Measurements from ENCODE around the gene ARHGAP8. TPM values are rescaled to one million over a fixed set of nuclear protein-coding genes. Genes with fewer than 3 reads are reported as not detected.

ARHGAP8 gene
- total and polyA plus RNA-seq, 2 donors (not counting 3 experiments of a cell fraction or from before 2014, with no cell fraction given), result not detected

GRCh38 chr22:44733426-44734106 is 18.8 kb upstream of the ARHGAP8 start:
- H3K4me3 ChIP-seq (replicated peaks in 1 of 3; ENCODE audit: insufficient read depth in 1 of 3, low read depth in 1 of 3, low read length in 3 of 3), result no peak overlapping the region
- intact Hi-C loops (cut with micrococcal nuclease), result no loop called here
- no peaks in the 10 kb centered on the region for H3K9me3 ChIP-seq (replicated peaks; ENCODE audit: control insufficient read depth, insufficient read depth, low read length)
- no peak overlapping the region for H3K4me2 ChIP-seq (ENCODE audit: insufficient read depth, low read length)
- no peak overlapping the region for H3K27ac ChIP-seq (ENCODE audit: insufficient read depth, low read depth, low read length)
- no peaks in the 10 kb centered on the region for H4K20me1 ChIP-seq (replicated peaks; ENCODE audit: control insufficient read depth, extremely low read depth, insufficient read depth, low read length)
- dilution Hi-C loops (cut with MboI; ENCODE audit: extremely low pct_ligation_motif_present, low sequenced_read_pairs), result no loop called here
- H3K27me3 ChIP-seq (ENCODE audit: control insufficient read depth in 2 of 2, insufficient read depth in 2 of 2, low read length in 2 of 2), result no peaks in the 10 kb centered on the region
- H3K79me2 ChIP-seq (ENCODE audit: control insufficient read depth, insufficient read depth, low read length), result no peaks in the 10 kb centered on the region
- DNase-seq (ENCODE audit: low read depth, low spot score), result no peak
- TF ChIP-seq EZH2 (IDR thresholded peaks at IDR 0.05; ENCODE audit: borderline replicate concordance, low read depth, low read length, severe bottlenecking), result no peak
- no peak for TF ChIP-seq CTCF (IDR thresholded peaks at IDR 0.05; ENCODE audit: extremely low read depth in 1 of 2, insufficient read depth in 1 of 2, low read depth in 1 of 2, low read length in 2 of 2)
- no peak for TF ChIP-seq JUN (IDR thresholded peaks at IDR 0.05; ENCODE audit: borderline replicate concordance, insufficient read depth, insufficient read length, low read depth)
- TF ChIP-seq GATA2 (IDR thresholded peaks at IDR 0.05; ENCODE audit: insufficient read depth, insufficient read length, low read depth, low read length), result no peak
- TF ChIP-seq POLR2AphosphoS5 (IDR thresholded peaks at IDR 0.05; ENCODE audit: insufficient read depth, low read depth, low read length), result no peak
- no peak for TF ChIP-seq POLR2A (IDR thresholded peaks at IDR 0.05; ENCODE audit: low read depth, low read length)
- TF ChIP-seq MYC (IDR thresholded peaks at IDR 0.05; ENCODE audit: low read depth, low read length), result no peak
- no peak for TF ChIP-seq MAX (IDR thresholded peaks at IDR 0.05; ENCODE audit: insufficient read depth, insufficient read length)
- no peak for TF ChIP-seq FOS (IDR thresholded peaks at IDR 0.05; ENCODE audit: borderline replicate concordance, insufficient read depth, low read length)
- no peaks in the 10 kb centered on the region for H3K4me1 ChIP-seq (ENCODE audit: control insufficient read depth, extremely low read depth, insufficient read depth, low read length)
- CTCF ChIA-PET, result interaction anchor here (0.7 to 4.3 kb wide), 3 partner anchors 37 to 1680 kb away, joined by 3 to 41 read pairs (median 21); no protein-coding TSS in a partner anchor
- BruUV-seq (replicated peaks), result no TSS peak
- H3K36me3 ChIP-seq (ENCODE audit: control insufficient read depth in 2 of 2, extremely low read depth in 1 of 2, insufficient read depth in 2 of 2, low read length in 2 of 2), result no peaks in the 10 kb centered on the region
- H2AFZ ChIP-seq (ENCODE audit: low read depth, low read length), result no peak overlapping the region
- FAIRE-seq, result no peak
- no peaks in the 10 kb centered on the region for H3K9me1 ChIP-seq (replicated peaks; ENCODE audit: control insufficient read depth, extremely low read depth, insufficient read depth, low read length)
- no peak overlapping the region for H3K9ac ChIP-seq (replicated peaks; ENCODE audit: extremely low read depth, insufficient read depth, low read length)
- POLR2A ChIA-PET, result no interaction called here
